ENCODE data around the gene SPA17. TPM values are rescaled to one million over a fixed set of nuclear protein-coding genes. Genes with fewer than 3 reads are reported as not detected.

The SPA17 gene
- total RNA-seq, 1 experiment from 2014 or later: 4.2 TPM

DNA sequence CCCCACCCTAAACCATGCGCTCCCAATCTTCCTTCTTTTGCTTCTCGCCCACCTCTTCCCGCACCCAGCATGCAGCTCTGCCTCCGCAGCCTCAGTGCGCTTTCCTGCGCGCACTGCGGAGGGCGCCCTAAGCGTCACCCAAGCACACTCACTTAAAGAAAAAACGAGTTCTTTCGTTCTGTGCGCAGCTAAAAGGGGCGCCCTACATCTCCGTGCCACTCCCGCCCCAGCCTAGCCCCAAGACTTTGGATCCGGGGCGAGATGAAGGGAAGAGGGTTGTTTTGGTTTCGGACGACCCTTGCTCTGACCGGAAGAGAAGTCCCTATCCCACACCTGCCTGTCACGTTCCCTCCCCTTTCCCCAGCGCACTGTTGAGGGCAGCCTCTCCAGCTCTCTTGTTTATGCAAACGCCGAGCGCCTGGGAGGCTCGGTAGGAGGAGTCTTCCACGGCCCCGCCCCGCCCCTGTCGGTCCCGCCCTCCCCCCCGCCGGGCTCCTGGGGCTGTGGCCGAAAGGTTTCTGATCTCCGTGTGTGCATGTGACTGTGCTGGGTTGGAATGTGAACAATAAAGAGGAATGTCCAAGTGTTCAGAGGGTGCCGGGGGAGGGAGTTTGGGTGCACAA, 73.0 kb downstream of the SPA17 start:
- DNase-seq: peak; percentile 94 to 98
- H3K36me3 ChIP-seq (ENCODE audit: control insufficient read depth, insufficient read depth, low read length): no peaks in the 10 kb centered on the region
- no peaks in the 10 kb centered on the region for H3K9me3 Mint-ChIP-seq (ENCODE audit: unreplicated experiment)
- peak overlapping the region; percentile 60 for H3K27ac Mint-ChIP-seq (ENCODE audit: unreplicated experiment)
- H3K27me3 Mint-ChIP-seq (ENCODE audit: insufficient read depth, unreplicated experiment): peaks cover 7% of the 10 kb centered on the region
- CTCF ChIA-PET: interaction anchor here (0.5 to 2.2 kb wide), 28 partner anchors 9 to 1567 kb away, joined by 3 to 71 read pairs (median 4); partner anchors contain the start of genes ESAM, MSANTD2, ROBO3 and SIAE
- H3K27me3 ChIP-seq (replicated peaks; ENCODE audit: control insufficient read depth, insufficient read depth, low read length): peaks cover under 1% of the 10 kb centered on the region; the same call in 1 of the 2 replicates
- H3K4me1 ChIP-seq: peaks cover 25% of the 10 kb centered on the region
- TF ChIP-seq, protein P1, sequence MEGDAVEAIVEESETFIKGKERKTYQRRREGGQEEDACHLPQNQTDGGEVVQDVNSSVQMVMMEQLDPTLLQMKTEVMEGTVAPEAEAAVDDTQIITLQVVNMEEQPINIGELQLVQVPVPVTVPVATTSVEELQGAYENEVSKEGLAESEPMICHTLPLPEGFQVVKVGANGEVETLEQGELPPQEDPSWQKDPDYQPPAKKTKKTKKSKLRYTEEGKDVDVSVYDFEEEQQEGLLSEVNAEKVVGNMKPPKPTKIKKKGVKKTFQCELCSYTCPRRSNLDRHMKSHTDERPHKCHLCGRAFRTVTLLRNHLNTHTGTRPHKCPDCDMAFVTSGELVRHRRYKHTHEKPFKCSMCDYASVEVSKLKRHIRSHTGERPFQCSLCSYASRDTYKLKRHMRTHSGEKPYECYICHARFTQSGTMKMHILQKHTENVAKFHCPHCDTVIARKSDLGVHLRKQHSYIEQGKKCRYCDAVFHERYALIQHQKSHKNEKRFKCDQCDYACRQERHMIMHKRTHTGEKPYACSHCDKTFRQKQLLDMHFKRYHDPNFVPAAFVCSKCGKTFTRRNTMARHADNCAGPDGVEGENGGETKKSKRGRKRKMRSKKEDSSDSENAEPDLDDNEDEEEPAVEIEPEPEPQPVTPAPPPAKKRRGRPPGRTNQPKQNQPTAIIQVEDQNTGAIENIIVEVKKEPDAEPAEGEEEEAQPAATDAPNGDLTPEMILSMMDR (IDR thresholded peaks at IDR 0.05; ENCODE audit: insufficient read depth in 1 of 2, low read depth in 1 of 2, low read length in 1 of 2, severe bottlenecking in 1 of 2, unreplicated experiment in 1 of 2): peak; percentile 75 to 94
- peak overlapping the region; percentile 57 for H3K4me3 ChIP-seq (ENCODE audit: low read depth, low read length)
- peaks cover 9% of the 10 kb centered on the region for H3K36me3 Mint-ChIP-seq (ENCODE audit: insufficient read depth, unreplicated experiment)
- H3K4me3 Mint-ChIP-seq (ENCODE audit: unreplicated experiment): peak overlapping the region; percentile 84
- no peaks in the 10 kb centered on the region for H3K9me3 ChIP-seq
- POLR2A ChIA-PET: interaction anchor here (1.0 to 2.1 kb wide), 8 partner anchors 11 to 130 kb away, joined by 3 to 14 read pairs (median 6); partner anchors contain the start of genes MSANTD2, SIAE, SPA17 and TBRG1
- BruUV-seq (replicated peaks): no TSS peak
- peaks cover 17% of the 10 kb centered on the region for H3K4me1 Mint-ChIP-seq (ENCODE audit: low read depth, unreplicated experiment)
- intact Hi-C loops (cut with micrococcal nuclease; ENCODE audit: unreplicated experiment): loop anchor here (1.0 kb wide), 8 partner anchors 7 to 91 kb away; partner anchors contain the start of genes ESAM, NRGN, SIAE and SPA17

Other genes with a start within 250 kb of the SPA17 start
- not detected in 2 replicates for gene OR8B4, start 249.0 kb upstream of the SPA17 start, total RNA-seq (2022)
- not detected in 2 replicates for gene OR8B8, start 228.2 kb upstream of the SPA17 start, total RNA-seq (2022)
- not detected in 2 replicates for gene OR8B12, start 130.2 kb upstream of the SPA17 start, total RNA-seq (2022)
- not detected in 2 replicates for gene OR8A1, start 103.9 kb upstream of the SPA17 start, total RNA-seq (2022)
- not detected in 2 replicates for gene PANX3, start 62.5 kb upstream of the SPA17 start, total RNA-seq (2022)
- gene TBRG1, start 51.0 kb upstream of the SPA17 start, total RNA-seq (2022): 71.5 and 72.0 TPM in 2 replicates
- gene SIAE, start 165 bp upstream of the SPA17 start, total RNA-seq (2022): 33.7 and 34.1 TPM in 2 replicates
- 5.7 and 7.8 TPM in 2 replicates for gene NRGN, start 66.0 kb downstream of the SPA17 start, total RNA-seq (2022)
- 0.28 TPM in 1 of 2 replicates, not detected in the other for gene VSIG2, start 78.4 kb downstream of the SPA17 start, total RNA-seq (2022)
- gene ESAM, start 88.4 kb downstream of the SPA17 start, total RNA-seq (2022): 5.3 and 6.1 TPM in 2 replicates
- 28.3 and 33.2 TPM in 2 replicates for gene MSANTD2, start 126.5 kb downstream of the SPA17 start, total RNA-seq (2022)
- gene ROBO3, start 191.5 kb downstream of the SPA17 start, total RNA-seq (2022): 5.7 and 6.2 TPM in 2 replicates
- not detected in 2 replicates for gene ROBO4, start 224.0 kb downstream of the SPA17 start, total RNA-seq (2022)
- not detected in 2 replicates for gene HEPN1, start 245.3 kb downstream of the SPA17 start, total RNA-seq (2022)

All from Caco-2 (cell line).